GM19193 (cell line): ENCODE measurements around the gene AGTPBP1.

Experiments used
- POLR2A ChIP-seq: IDR thresholded peaks from 4 replicates; pipeline ENCODE4 v1.6.1; 2011; ENCODE audit not compliant: insufficient read depth, insufficient read length; ENCODE audit errors: extremely low read depth

The AGTPBP1 gene

GRCh38 chr9:85647571-85647970, 94.2 kb downstream of the AGTPBP1 start:
- no peak for TF ChIP-seq POLR2A

GRCh38 chr9:85645909-85646627, 95.7 kb downstream of the AGTPBP1 start:
- no peak for TF ChIP-seq POLR2A

- TF ChIP-seq POLR2A = no peak
Measured at GRCh38 chr9:85640425-85640824, 101.3 kb downstream of the AGTPBP1 start.

GRCh38 chr9:85639675-85640186, 102.0 kb downstream of the AGTPBP1 start:
- no peak for TF ChIP-seq POLR2A

- no peak for TF ChIP-seq POLR2A
Measured at GRCh38 chr9:85631809-85632208, 109.9 kb downstream of the AGTPBP1 start.

GRCh38 chr9:85630676-85631075, 111.1 kb downstream of the AGTPBP1 start:
- TF ChIP-seq POLR2A = no peak

- TF ChIP-seq POLR2A = no peak
Measured at GRCh38 chr9:85617141-85617670, 124.5 kb downstream of the AGTPBP1 start.

GRCh38 chr9:85615792-85616191, 126.0 kb downstream of the AGTPBP1 start:
- TF ChIP-seq POLR2A = no peak

GRCh38 chr9:85610074-85610860, 131.5 kb downstream of the AGTPBP1 start:
- TF ChIP-seq POLR2A = no peak

GRCh38 chr9:85605905-85606304, 135.8 kb downstream of the AGTPBP1 start:
- TF ChIP-seq POLR2A = no peak

GRCh38 chr9:85603936-85604335, 137.8 kb downstream of the AGTPBP1 start:
- no peak for TF ChIP-seq POLR2A

GRCh38 chr9:85602742-85603141, 139.0 kb downstream of the AGTPBP1 start:
- TF ChIP-seq POLR2A = no peak

GRCh38 chr9:85600675-85601263, 141.0 kb downstream of the AGTPBP1 start:
- no peak for TF ChIP-seq POLR2A

- TF ChIP-seq POLR2A = no peak
Measured at GRCh38 chr9:85599540-85600105, 142.1 kb downstream of the AGTPBP1 start.

- TF ChIP-seq POLR2A = no peak
Measured at GRCh38 chr9:85594316-85594715, 147.4 kb downstream of the AGTPBP1 start.
